Erythroblast (primary cell): ENCODE data around the gene ACTN4.

Experiments
- GATA1 ChIP-seq: IDR thresholded peaks from 2 replicates; pipeline ENCODE4 v1.6.1; 2011; ENCODE audit warnings: low read depth, mild to moderate bottlenecking, control low read depth, low read length, moderate library complexity
- POLR2A ChIP-seq: IDR thresholded peaks from 2 replicates; pipeline ENCODE4 v1.6.1; 2011; ENCODE audit warnings: mild to moderate bottlenecking, low read length

DNA sequence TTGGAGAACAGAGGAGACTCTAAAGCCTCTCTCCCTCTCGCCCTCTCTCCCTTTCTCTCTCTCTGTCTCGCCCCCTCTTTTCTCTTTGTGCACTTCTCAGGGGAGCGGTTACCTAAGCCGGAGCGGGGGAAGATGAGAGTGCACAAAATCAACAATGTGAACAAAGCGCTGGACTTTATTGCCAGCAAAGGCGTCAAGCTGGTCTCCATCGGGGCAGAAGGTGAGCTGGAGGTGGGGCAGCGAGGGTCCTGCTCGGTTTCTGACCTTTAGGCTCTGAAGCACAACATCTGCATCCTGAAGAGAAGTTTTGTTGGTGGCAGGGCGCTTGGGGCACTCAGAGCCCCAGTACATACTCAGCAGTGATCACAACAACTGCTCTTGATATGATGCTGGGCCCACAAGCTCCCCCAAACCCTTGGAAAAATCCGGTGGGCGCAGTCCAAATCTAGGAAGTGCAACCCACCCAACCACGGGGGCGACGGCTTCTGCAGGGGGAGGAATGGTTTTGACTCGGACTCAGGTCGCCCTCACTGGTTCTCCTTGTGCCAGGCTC is 53.5 kb downstream of the ACTN4 start:
- TF ChIP-seq POLR2A (no peak), GATA1 (no peak)
